DMS 273 (cell line): ENCODE data around the gene KLHL29.

Experiments
- DNase-seq: peaks from one replicate; lab custom pipeline; 2025; ENCODE audit not compliant: unreplicated experiment; lab: John Stamatoyannopoulos, UW

The KLHL29 gene

DNA sequence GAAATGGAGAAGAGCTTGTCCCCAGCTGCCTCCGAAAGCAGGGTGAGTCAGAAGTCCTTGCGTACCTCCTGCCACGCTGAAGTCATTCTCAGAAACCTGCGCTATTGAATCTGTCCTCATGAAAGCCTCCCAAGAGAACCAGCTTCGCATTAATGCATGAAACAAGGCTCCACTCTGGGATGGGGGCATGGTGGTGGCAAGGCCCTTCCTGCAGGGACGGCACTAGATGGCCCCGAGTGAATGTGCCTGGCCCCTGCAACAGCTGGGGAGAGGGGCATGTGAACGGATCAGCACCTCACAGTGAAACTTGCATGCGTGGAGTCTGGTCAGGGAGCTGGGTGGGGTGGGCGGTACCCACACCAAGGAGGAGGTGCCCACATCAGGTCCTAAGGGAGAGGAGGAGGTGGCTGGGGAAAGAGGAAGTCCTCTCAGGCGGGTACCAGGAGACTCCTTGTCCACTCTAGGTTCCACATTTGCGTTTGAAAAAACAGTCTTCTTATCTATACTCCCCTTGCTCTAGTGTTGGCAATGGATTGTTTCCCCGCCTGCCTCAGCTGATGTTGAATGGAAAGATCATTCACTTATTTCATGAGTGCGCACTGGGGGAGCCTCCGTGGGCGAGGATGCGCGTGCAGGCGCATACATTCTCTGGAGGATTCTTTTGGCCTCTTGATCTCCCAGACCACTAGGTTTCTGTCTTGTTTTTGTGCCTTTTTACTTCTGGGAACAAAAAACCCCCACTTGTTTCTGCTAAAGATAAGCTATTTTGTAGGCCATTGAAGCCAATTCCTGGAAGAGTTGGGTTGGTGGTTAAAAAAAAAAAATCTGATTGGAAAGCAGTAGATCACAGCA, 104.7 kb downstream of the KLHL29 start:
- DNase-seq, result no peak

DNA sequence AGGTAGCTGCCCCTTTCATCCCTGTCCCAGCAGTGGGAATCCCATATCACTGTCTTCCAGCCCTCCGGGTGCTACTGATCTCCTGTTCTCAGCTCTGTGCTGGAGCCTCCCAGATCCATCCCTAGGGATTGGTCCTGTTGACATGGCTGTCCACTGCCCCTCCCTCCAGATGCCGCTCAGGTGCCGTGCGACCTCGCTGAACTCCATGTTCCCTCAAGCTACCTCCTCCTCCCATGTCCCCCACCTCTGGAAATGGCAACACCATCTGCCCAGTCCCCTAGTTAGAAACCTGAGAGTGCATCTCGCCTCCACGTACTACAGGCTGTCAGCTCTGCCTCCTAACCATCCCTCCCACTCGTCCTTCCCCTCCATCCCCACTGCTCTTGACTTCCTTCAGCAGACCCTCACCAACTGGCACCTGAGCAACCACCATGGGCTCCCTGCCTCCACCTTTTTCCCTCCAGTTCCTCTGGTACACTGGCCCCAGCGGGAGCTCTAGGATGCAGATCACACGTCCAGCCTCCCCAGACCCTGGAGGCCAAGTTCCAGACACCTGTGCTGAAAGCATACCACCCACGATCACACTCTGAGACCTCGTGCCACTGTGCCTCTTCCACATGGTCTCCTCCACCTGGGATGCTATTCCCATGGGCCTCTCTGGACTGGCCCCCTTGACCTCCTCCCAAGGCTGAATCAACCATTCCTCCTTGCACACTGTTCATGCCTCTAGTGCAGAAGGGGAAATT, 106.8 kb downstream of the KLHL29 start:
- peak; percentile 79 for DNase-seq

DNA sequence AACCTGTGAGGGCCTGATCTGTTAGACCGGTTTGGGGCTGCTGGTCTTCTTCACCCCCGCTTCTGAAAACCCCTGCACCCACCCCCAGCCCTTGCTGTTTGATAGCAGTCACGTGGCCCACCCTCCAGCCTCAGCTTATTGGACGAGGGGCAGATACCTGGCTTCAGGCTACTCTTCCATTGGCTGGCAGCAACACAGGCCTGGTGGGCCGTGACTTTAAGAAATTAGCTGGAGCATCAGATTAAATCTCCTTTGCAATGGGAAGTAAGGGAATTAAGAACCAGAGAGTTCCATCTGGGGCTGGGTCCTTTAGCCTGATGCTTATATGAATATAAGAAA, 107.3 kb downstream of the KLHL29 start:
- DNase-seq, result no peak

DNA sequence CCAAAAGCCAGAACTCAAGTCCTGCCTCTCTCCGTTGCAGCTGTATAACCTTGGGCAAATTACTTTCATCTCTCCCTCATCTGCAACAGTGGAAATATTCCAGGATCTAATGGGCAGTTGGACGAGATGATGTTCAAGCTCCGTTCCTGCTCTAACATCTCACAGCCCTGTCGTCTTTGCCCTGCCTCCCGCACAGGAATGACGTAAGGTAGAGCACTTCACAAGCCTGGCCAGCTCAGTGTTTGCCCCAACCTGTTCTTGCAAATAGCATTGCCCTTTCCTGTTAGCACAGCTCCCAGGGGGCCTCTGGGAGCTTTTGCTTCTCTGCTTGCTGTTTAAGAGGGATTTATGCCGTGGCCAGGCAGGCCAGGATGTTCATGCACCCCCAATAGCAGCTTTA, 107.9 kb downstream of the KLHL29 start:
- DNase-seq, result peak; percentile 95

DNA sequence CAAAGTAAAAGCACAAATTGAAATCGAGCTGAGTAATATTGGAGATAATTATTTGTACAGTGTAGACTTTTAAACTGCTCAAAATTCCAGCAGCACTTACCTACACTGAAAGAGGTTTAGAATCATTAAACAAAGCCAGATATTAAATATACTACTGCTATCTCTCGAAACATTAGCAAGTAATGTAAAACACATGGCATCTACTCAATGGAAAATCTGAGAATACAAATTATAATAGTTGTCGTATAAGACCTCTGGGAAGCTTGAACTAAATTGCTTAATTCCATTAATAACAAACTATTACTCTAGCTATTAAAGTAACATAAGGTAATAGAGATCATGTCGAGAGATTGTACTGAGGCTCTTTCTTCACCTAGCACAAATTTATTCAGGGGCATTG, 108.9 kb downstream of the KLHL29 start:
- no peak for DNase-seq

DNA sequence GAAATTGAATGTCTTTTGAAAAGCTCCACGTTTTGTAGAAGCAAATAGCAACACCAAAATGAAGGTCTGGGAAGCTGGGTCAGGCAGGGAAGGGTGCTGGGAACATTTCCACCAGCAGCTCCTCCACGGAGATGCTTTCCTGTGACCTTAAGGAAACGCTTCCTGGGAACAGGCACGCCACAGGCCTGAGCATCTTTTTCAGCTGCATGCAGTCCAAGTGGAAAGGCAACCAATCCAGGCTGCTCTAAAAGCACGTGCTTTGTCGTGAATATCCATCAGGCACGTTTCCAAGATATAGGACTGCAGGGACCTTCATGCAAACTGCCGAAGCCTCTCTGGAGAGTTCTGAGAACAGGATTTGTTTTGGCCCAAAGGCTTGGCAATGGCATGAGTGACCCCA, 109.3 kb downstream of the KLHL29 start:
- peak; percentile 33 for DNase-seq

DNA sequence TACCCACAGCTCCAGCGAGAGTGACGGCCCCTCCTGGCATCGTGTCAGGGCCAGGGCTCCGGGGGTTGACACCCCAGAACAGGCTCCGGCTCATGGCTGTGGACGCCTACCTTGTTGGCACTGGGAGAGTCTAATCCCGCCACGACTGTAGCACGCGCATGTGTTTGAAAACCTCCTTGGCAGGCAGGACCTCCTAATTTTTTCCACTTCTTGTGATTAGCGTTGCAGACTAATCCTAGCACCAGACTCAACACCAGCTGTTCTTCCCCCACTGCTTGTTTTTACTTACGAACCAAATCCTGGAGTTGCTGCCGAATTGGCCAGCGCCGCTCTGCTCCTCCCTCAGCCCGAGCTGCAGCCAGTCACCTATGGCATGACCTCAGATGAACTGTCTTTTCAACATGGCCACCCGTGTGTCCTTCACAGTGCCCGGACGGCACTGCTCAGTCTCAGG, 110.7 kb downstream of the KLHL29 start:
- DNase-seq, result peak; percentile 96

DNA sequence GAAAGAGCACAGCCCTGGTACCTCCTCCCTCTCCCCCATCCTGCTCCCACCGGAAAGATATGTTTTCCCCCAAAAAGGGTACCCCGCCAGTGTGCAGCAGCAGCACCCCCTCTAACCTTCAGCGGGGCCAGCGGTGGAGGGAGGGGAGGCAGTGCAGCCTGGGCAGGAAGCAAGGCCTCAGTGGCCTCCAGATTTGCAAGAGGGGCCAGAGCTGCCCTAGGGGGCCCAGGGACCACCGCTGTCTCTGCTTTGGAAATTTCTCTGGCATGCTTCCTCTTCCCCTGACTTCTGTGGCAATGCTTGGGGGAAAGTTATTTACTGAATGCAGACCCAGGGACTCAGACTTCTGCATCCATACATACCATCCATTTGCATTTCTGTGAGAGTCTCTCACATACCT, 111.5 kb downstream of the KLHL29 start:
- no peak for DNase-seq

DNA sequence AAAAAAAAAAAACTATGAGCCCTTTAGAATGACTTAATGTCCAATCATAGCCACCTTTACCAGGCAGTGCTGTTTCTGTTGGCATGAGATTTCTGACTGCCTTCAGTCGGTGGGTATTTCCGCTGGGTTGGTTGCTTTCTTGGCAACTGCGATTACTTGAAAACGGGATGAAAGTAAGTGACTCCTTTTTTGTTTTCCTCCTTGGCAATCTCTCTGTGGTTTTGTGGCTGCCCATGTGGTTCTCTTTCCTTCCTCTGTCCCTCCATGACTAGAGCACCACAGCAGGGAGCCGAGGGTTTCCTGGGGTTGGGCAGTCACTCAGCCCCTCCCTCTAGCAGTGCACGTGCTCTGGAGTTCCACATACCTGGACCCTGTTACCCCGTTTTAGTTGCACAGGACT, 112.1 kb downstream of the KLHL29 start:
- no peak for DNase-seq

DNA sequence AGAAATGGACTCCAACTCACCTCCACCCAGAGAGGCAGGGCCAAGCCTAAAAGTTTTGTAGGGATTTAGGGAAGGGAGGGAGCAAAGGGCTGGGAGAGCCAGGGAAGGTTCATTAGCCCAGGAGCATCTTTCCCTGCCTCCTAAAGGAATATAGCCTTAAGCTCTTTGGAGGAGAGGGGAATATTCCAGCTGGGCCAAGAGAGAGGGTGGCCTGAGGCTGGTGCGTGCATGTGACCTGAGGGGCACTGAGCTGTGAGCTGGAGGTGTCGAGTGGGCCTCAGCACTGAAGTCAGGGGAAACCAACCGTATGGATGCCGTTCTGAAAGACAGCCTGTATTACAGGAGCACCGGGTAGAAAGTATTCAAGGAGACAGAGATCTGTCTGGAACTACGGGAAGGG, 112.6 kb downstream of the KLHL29 start:
- DNase-seq, result no peak

DNA sequence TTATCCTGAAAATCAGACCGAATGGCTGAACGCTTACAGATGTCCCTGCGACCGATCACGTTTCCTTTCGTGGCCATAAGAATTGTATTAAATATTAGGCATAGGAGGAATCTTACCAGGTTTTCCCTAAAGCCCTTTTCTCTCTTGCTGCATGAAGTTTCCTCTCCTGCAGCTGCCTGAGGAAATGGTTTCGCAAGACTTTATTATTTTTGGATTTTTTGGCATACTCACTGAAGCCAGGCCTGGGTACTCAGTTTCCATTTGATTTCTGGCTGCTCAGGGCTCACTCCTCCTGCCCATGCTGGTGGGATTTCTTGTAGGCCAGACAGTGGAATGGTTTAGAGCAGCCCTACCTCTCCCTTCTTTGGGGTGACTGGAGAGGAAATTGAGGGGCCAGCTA, 114.0 kb downstream of the KLHL29 start:
- DNase-seq, result no peak

DNA sequence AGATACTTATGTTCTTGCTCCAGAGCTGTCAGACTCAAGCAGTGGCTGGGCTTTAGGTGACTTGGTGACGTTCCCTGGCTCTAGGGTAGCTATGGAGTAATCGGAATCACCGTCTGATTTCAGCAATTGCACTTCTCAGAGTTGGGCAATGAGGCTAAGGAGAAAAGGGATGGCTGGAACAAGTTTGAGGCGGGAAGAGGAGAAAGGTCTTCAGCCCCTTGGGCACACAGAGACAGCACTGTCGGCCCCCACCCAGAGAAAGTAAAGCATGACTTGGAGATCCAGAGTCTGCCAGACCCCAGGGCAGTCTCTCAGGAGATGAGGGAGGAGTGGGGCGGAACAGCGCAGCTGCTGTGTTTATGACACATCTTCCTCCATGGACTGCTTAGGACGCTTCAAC, 114.5 kb downstream of the KLHL29 start:
- no peak for DNase-seq

DNA sequence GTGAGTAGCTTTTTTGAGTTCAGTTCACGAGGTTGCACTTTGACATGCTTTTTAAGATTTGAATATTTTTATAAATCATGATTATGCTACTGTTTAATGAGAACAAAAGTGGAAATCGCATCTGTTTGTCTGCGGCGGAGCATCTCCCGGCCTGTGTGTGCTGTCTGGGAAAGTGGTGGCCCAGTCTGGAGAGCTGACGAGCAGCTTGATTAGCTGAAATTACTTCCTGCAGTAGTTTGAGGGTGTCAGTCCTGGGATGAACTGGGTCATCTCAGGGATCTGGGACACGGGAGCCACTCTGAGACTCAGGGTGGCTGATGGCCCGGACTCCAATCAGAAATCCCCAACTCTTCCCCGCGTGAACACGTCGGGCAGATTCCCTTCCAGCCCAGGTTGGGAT, 115.9 kb downstream of the KLHL29 start:
- DNase-seq, result no peak

DNA sequence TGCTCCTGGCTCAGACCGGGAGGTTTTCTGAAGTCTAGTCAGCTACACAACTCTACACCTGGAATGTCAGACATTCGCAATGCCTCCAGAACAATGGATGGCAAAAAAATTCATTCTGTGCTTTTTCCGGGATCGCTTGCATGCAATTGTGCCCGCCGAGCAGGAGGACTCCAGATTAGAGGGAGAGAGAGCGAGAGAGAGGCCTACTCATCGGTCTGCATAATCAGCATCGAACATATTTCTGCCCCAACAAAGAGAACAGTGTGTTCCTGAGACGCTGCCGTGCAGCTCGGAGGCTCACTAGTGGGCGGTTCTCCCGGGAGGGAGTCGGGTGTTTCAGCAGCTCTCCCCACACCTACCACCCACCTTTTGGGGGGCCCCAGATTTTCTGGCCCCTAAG, 117.1 kb downstream of the KLHL29 start:
- DNase-seq, result no peak

DNA sequence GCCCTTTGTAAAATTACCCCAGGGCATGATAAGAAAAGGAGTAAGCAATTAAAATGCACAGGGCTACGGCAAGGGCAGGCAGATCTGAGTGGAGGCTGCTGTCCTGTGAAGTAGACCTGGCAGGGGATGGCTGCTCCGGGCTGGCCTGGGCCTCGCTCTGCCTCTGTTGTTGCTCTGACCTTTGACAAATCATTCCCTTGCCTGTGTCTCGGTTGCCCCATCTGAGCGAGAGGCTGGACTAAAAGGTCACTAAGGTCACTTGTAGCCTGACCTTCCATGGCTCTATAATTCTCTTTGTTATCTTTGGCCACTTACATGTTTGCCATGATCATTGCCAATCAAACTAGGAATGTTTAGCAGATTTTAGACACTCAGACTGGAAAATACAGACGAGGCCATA, 118.1 kb downstream of the KLHL29 start:
- DNase-seq, result no peak

DNA sequence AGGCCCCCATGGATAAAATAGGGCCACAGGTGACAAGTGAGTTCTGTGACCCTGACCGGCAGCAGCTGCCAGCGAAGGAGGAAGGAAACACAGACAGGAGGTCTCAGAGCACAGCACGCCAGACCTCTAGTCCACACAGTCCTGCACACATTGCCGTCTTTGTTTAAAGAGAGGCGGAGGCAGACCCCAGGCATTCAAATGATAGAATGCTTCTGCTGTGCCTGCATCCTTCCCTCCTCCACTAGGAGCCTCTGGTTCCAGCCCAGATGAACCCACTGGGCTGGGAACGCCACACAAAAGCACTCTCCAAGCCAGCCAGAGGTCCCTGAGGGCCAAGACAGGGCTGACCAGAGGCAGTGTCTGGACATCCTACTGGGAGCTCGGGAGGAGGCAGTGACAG, 118.7 kb downstream of the KLHL29 start:
- no peak for DNase-seq

DNA sequence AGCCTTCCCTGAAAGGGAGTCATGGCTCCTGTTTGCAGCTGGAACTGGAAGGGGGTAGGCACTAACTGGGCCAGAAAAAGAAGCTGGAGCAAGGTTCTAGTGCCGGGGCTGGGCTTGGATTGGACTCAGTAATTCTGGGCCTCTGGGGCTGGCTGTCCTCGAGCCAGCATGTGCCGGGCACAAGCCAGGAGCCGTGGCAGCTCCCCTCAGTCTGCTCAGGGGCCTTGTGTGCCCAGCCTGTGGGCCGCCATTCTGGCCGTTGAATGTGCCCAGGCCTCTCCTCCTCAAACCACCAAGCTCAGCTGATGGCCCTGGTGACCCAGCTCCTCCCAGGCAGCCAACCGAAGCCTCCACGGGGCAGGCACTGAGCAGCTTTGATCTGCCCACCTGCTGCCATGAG, 119.6 kb downstream of the KLHL29 start:
- no peak for DNase-seq

DNA sequence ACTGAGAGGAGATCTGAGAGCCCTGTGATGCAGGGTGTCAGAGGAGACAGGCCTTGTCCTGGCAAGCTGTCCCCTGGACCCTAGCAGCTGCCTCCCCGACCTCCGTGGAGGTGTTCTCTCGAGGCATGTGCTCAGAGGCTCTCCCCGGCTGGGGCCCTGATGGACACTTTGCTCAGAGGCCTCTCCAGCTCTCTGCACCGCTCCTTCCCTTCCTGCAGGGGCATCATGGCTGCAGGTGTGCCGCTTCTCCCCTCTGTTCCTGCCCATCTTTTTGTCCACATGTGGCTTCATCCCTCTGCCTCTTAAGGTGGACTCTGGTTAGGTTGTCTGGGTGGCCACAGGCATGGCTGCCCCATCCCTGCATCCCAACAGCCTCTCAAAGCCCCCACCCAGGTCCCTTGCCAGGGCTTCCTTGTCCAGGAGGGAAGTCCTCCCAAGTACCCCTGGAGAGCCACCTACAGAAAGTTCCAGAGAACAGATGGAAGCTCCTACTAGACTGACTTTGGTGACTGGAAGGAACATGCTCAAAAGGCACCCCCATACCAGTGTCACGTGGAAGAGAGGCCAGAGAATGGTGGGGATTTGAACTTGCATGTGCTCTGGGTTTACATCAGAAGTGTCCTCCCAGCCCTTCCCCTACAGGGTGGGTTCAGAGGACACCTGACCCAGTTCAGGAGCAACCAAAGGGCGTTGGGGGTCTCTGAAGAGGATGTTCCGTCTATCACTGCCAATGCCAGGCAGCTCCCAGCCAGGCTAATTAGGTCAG, 120.4 kb downstream of the KLHL29 start:
- peak; percentile 27 for DNase-seq

DNA sequence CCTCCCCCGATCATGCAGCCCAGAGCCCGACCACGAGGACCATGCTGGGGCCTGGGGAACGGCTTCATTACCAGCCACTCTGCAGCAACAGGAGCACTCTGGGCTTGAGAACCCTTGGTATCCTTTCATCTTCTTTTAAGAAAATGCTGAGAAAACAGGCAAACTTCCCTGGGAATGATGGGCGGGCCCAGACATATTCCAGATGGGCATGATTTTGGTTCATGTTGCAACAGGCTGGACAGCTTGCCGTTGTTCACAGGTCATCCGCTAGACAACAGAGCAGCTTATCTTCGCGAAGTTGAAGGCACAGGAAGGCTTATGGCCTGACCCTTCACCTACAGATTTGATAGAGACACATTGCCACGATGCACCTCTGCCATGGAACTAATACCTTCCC, 121.0 kb downstream of the KLHL29 start:
- DNase-seq, result peak; percentile 70

DNA sequence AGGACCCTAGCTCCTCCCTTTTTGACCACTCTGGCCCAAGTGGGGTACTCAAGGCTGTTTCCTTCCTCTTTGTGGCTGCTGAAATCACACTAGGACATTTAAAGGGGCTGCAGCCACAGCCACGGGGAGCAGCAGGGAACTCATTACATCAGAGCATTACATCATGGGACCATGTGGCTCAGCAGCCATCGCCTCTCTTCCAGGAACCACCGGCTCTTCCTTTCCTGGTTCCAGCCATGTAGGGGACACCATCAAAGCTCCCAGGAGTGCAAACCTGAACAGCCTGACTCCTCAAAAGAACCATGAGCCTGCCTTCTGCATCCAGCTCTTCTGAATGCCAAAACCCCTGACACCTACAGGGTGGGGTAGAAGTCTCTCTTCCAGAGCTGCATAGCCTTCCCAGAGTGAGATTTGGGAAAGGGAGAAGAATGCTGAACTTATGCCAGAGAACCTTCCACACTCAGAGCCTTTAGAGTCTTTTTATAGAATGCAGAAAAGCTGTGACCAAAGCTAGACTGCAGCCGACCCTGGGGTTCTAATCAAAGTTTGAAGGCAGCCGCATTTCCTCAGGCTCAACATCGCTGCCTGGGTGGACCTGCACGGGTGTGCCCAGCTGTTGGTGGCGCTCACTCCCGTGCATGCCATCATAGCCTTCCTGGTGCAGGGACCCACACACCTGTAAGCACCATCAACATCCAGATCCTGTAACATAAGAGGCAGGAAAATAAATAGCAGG, 121.7 kb downstream of the KLHL29 start:
- DNase-seq, result peak; percentile 25
